CD4-positive, alpha-beta T cell treated with Interleukin-17A for 4 hours (primary cell): ENCODE results near the gene SLAMF6.
A peak's percentile ranks its signal among the peaks of the same experiment; 100 is the strongest.

Experiments used
- DNase-seq: peaks from one replicate; pipeline ENCODE4 v3.0.0-alpha.2; 2020; ENCODE audit warnings: mixed read lengths

SLAMF6 gene

GRCh38 chr1:160460683-160461287 is 62.3 kb downstream of the SLAMF6 start:
- peak; percentile 36 for DNase-seq

GRCh38 chr1:160460214-160460642 is 62.8 kb downstream of the SLAMF6 start:
- peak; percentile 28 for DNase-seq

- no peak for DNase-seq
Measured at GRCh38 chr1:160459687-160460086, 63.4 kb downstream of the SLAMF6 start.

GRCh38 chr1:160459056-160459455 is 64.0 kb downstream of the SLAMF6 start:
- no peak for DNase-seq

- no peak for DNase-seq
Measured at GRCh38 chr1:160455153-160455517, 67.9 kb downstream of the SLAMF6 start.

- no peak for DNase-seq
Measured at GRCh38 chr1:160454371-160455152, 68.5 kb downstream of the SLAMF6 start.

GRCh38 chr1:160453443-160453842 is 69.6 kb downstream of the SLAMF6 start:
- DNase-seq, result peak; percentile 36

- no peak for DNase-seq
Measured at GRCh38 chr1:160451859-160452232, 71.2 kb downstream of the SLAMF6 start.

GRCh38 chr1:160451119-160451858 is 71.8 kb downstream of the SLAMF6 start:
- DNase-seq, result no peak

GRCh38 chr1:160449494-160449893 is 73.6 kb downstream of the SLAMF6 start:
- DNase-seq, result no peak

GRCh38 chr1:160446945-160447600 is 76.0 kb downstream of the SLAMF6 start:
- DNase-seq, result no peak

GRCh38 chr1:160439718-160440117 is 83.3 kb downstream of the SLAMF6 start:
- DNase-seq, result no peak

GRCh38 chr1:160438935-160439334 is 84.1 kb downstream of the SLAMF6 start:
- no peak for DNase-seq

- no peak for DNase-seq
Measured at GRCh38 chr1:160438317-160438918, 84.6 kb downstream of the SLAMF6 start.

- peak; percentile 36 for DNase-seq
Measured at GRCh38 chr1:160437432-160438316, 85.4 kb downstream of the SLAMF6 start.

- DNase-seq, result no peak
Measured at GRCh38 chr1:160436966-160437365, 86.1 kb downstream of the SLAMF6 start.
